Panc1 (cell line): ENCODE results near the gene TMEM163. TPM values are rescaled to one million over a fixed set of nuclear protein-coding genes. Genes with fewer than 3 reads are reported as not detected.

ENCODE experiments used
- ATAC-seq: fragments of 200-7000 bp; cut with Tn5 transposase; 2 replicates; pipeline ENCODE4 v1.9.1; 2020; ENCODE audit warnings: mild to moderate bottlenecking, moderate library complexity
- BruUV-seq: library from RNA; stranded (reverse); fragments of 400-500 nt; replicated peaks from 2 replicates; lab custom pipeline; 2021; lab: Mats Ljungman, UMichigan
- CTCF ChIA-PET: fragments of 300-600 bp; sonication (Branson Sonifier 250); formaldehyde crosslinking; loops from one replicate; lab custom pipeline; 2022; ENCODE audit warnings: antibody characterized with exemption; lab: Charles Lee
- POLR2A ChIA-PET: fragments of 300-600 bp; sonication (Branson Sonifier 250); formaldehyde crosslinking; loops from one replicate; lab custom pipeline; 2022; ENCODE audit warnings: antibody characterized with exemption; lab: Charles Lee
- DNase-seq: peaks from one replicate; pipeline ENCODE4 v3.0.0-alpha.2; 2010; ENCODE audit warnings: low read depth, low spot score
- H3K27ac ChIP-seq: 2 replicates; pipeline ENCODE4 v1.5.1; 2011; ENCODE audit warnings: mild to moderate bottlenecking, low read length, inconsistent platforms
- H3K27me3 ChIP-seq: fragments of 200-500 bp; sonication (Bioruptor generic); 2 replicates; pipeline ENCODE4 v1.6.0; 2014; ENCODE audit warnings: low read length, inconsistent platforms; ENCODE audit not compliant: control insufficient read depth, insufficient read depth
- H3K36me3 ChIP-seq: fragments of 200-500 bp; sonication (Bioruptor generic); 2 replicates; pipeline ENCODE4 v1.5.1; 2014; ENCODE audit warnings: inconsistent platforms, mild to moderate bottlenecking, low read length, moderate library complexity; ENCODE audit not compliant: control insufficient read depth, insufficient read depth
- H3K4me1 ChIP-seq: 2 replicates; pipeline ENCODE4 v1.5.1; 2011; ENCODE audit warnings: inconsistent platforms, mild to moderate bottlenecking, low read length, moderate library complexity; ENCODE audit not compliant: control insufficient read depth, insufficient read depth
- H3K4me3 ChIP-seq, 2 experiments: 2 replicates each; pipeline ENCODE4 v1.5.1; 2011 to 2012; ENCODE audit warnings: low read depth in 2 of 2, low read length in 2 of 2, mild to moderate bottlenecking in 2 of 2, inconsistent platforms in 1 of 2, moderate library complexity in 1 of 2
- H3K9me3 ChIP-seq: fragments of 200-500 bp; sonication (Bioruptor generic); 2 replicates; pipeline ENCODE4 v1.5.1; 2014; ENCODE audit warnings: low read depth, mild to moderate bottlenecking, inconsistent platforms, low read length, moderate library complexity; ENCODE audit not compliant: control insufficient read depth, insufficient read depth
- CTCF ChIP-seq: fragments of 450-650 bp; IDR thresholded peaks from 2 replicates; pipeline ENCODE4 v1.5.1; 2017; ENCODE audit warnings: mild to moderate bottlenecking
- POLR2AphosphoS5 ChIP-seq: IDR thresholded peaks from 2 replicates; pipeline ENCODE4 v1.6.1; 2012; ENCODE audit warnings: mild to moderate bottlenecking, low read depth, low read length, moderate library complexity
- REST ChIP-seq, 2 experiments: IDR thresholded peaks; 2 replicates each; pipeline ENCODE4 v1.6.1; 2011 to 2012; ENCODE audit warnings: low read depth in 2 of 2, control low read depth in 1 of 2, low read length in 1 of 2, mild to moderate bottlenecking in 1 of 2, moderate library complexity in 1 of 2; ENCODE audit not compliant: insufficient read depth in 1 of 2
- SIN3A ChIP-seq: IDR thresholded peaks from 2 replicates; pipeline ENCODE4 v1.6.1; 2012; ENCODE audit warnings: low read depth, mild to moderate bottlenecking, low read length, moderate library complexity, borderline replicate concordance; ENCODE audit not compliant: insufficient read depth
- TCF7L2 ChIP-seq: IDR thresholded peaks from 2 replicates; pipeline ENCODE4 v1.6.1; 2011; ENCODE audit warnings: mild to moderate bottlenecking, low read depth, low read length, inconsistent platforms
- in situ Hi-C: cut with HindIII; loops from 2 replicates; pipeline ENCODE4 v1.10.0; 2016; ENCODE audit warnings: low sequenced_read_pairs, low pct_unique_long_range_greater_than_20kb
- intact Hi-C: fragments of 100-400 bp; cut with micrococcal nuclease; formaldehyde crosslinking; loops from one replicate; pipeline ENCODE4 v1.10.0; 2022; ENCODE audit not compliant: unreplicated experiment
- total RNA-seq: library from RNA; stranded (reverse); gene quantifications from one replicate; pipeline ENCODE4 v1.2.1, GENCODE V29; 2021; ENCODE audit not compliant: unreplicated experiment

Gene TMEM163
- total RNA-seq, 1 experiment from 2014 or later = not detected

- TF ChIP-seq SIN3A (no peak), POLR2AphosphoS5 (no peak), TCF7L2 (no peak), CTCF (no peak), REST (IDR thresholded peaks at IDR 0.05; ENCODE audit: insufficient read depth in 1 of 2, low read depth in 2 of 2, low read length in 1 of 2) (no peak)
- BruUV-seq = no TSS peak
- Histone ChIP-seq H3K9me3 (no peaks in the 10 kb centered on the region), H3K4me3 (no peak overlapping the region), H3K4me1 (no peaks in the 10 kb centered on the region), H3K36me3 (no peaks in the 10 kb centered on the region), H3K27ac (no peak overlapping the region), H3K27me3 (no peaks in the 10 kb centered on the region)
- intact Hi-C loops (no loop called here), in situ Hi-C loops (no loop called here)
- ChIA-PET CTCF (no interaction called here), POLR2A (no interaction called here)
- ATAC-seq = no peak
- no peak for DNase-seq
These were observed 312.5 kb downstream of the TMEM163 start for GRCh38 chr2:134406311-134406710.

Other genes with a start within 250 kb of the TMEM163 start
- gene ACMSD, start 119.6 kb upstream of the TMEM163 start, total RNA-seq = not detected
- gene CCNT2, start 199.8 kb upstream of the TMEM163 start, total RNA-seq = 29.6 TPM